GM12864 (cell line): ENCODE results near the gene SMAP2.
"Not testable (repeated sequence)": the region's sequence is repeated elsewhere in the genome, so short reads cannot be mapped to it uniquely, and the experiment has no call there.

Experiments
- DNase-seq: peaks from one replicate; pipeline ENCODE4 v3.0.0-alpha.2; 2011; ENCODE audit warnings: low read depth
- H3K4me3 ChIP-seq: 2 replicates; pipeline ENCODE4 v1.5.1; 2011; ENCODE audit warnings: mild to moderate bottlenecking, low read depth, low read length, control low read depth
- CTCF ChIP-seq: IDR thresholded peaks from 2 replicates; pipeline ENCODE4 v1.5.1; 2011; ENCODE audit warnings: low read depth, mild to moderate bottlenecking, moderate library complexity, low read length, control low read depth, inconsistent platforms; ENCODE audit errors: missing control alignments

SMAP2 gene

GRCh38 chr1:40341491-40342380, 31.8 kb upstream of the SMAP2 start:
- DNase-seq = no peak
- no peak for TF ChIP-seq CTCF

GRCh38 chr1:40342381-40342717, 31.2 kb upstream of the SMAP2 start:
- not testable (repeated sequence) for DNase-seq, H3K4me3 ChIP-seq

More at GRCh38 chr1:40341491-40342380, 31.8 kb upstream of the SMAP2 start:
- H3K4me3 ChIP-seq = no peak overlapping the region

GRCh38 chr1:40344597-40344996, 28.9 kb upstream of the SMAP2 start:
- DNase-seq = no peak
- H3K4me3 ChIP-seq = no peak overlapping the region; the same call in 1 of the 2 replicates
- TF ChIP-seq CTCF = no peak

- no peak overlapping the region for H3K4me3 ChIP-seq
- no peak for DNase-seq
- TF ChIP-seq CTCF = no peak
Observed at GRCh38 chr1:40350391-40350790, 23.1 kb upstream of the SMAP2 start.

GRCh38 chr1:40351124-40351523, 22.4 kb upstream of the SMAP2 start:
- DNase-seq = no peak
- no peak for TF ChIP-seq CTCF
- no peak overlapping the region for H3K4me3 ChIP-seq

GRCh38 chr1:40352126-40352525, 21.4 kb upstream of the SMAP2 start:
- no peak overlapping the region for H3K4me3 ChIP-seq
- no peak for TF ChIP-seq CTCF
- DNase-seq = no peak

- H3K4me3 ChIP-seq = no peak overlapping the region
- TF ChIP-seq CTCF = no peak
- DNase-seq = no peak
Observed at GRCh38 chr1:40353082-40353481, 20.4 kb upstream of the SMAP2 start.
